Measurements from ENCODE around the gene RAD50. TPM values are rescaled to one million over a fixed set of nuclear protein-coding genes. Genes with fewer than 3 reads are reported as not detected.
A peak's percentile ranks its signal among the peaks of the same experiment; 100 is the strongest.

Gene RAD50
- total RNA-seq, 5 donors from 2014 or later (not counting 1 experiment from before 2014, with no cell fraction given): 19.7 to 33.7 (median 28.5) TPM

DNA sequence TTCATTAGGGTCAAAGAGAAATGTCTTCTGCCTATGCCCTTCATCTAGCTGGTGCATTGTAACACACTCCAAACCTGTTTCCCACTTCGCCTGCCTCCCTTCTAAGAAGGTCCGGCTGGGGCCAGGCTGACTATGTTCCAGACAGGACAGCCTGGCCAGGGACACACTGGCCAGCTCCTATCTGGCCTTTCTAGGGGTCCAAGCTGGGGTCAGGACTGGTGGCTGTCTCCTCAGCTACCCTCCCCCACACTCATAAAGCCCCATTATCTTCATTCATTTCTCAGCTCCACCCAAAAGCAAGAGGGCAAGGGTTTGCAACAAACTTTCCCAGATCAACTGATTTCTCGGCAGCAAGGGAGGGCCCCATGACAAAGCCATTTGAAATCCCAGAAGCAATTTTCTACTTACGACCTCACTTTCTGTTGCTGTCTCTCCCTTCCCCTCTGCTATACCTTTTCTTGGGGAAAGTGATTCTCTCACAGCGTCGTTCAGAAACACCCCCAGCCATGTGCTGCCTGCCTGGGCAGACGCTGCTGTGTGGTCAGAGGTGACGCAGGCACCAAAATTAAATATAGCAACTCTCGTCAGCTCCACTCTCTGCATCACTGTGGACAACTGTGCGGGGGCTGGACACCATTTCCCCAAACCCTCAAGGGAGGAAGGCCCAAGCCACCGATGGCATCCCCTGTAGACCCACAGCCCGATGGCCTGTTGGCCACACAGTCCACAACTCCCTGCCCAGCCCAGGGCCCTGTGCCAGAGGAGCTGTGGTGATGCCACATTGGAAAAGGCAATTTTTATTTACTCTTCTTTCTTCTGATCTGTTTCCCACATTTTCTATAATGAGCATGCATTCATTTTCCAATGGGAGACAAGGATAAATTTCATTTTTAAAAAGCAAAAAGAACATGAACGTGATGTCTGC lies 107.3 kb downstream of the RAD50 start:
- POLR2A ChIA-PET: interaction anchor here in 1 of 2 donors (0.6 kb wide), 1 partner anchor 584 kb away, joined by 3 read pairs; no protein-coding TSS in a partner anchor
- 70% methylated on average over 11 of the region's 13 CpGs for WGBS (ENCODE audit: insufficient coverage)
- Histone ChIP-seq H3K4me3 (ENCODE audit: control insufficient read depth in 1 of 2, extremely low read depth in 1 of 2, low read length in 1 of 2) (no peak overlapping the region), H3K27ac (ENCODE audit: low read length) (peak overlapping the region; percentile 85), H3K4me1 (ENCODE audit: control insufficient read depth in 1 of 2, extremely low read depth in 1 of 2, insufficient read depth in 2 of 2, low read length in 2 of 2) (peaks cover 0 to 27% of the 10 kb centered on the region in 2 experiments), H3K9me3 (no peaks in the 10 kb centered on the region), H3K36me3 (ENCODE audit: control insufficient read depth in 2 of 2, extremely low read depth in 1 of 2, insufficient read depth in 1 of 2, low read length in 1 of 2) (no peaks in the 10 kb centered on the region), H3K27me3 (replicated peaks in 1 of 2; ENCODE audit: control insufficient read depth in 2 of 2, extremely low read depth in 1 of 2, insufficient read depth in 2 of 2, low read length in 1 of 2) (peaks cover 0 to 11% of the 10 kb centered on the region in 2 experiments)
- Mint-ChIP-seq H3K9me3 (no peaks in the 10 kb centered on the region), H3K27ac (peak overlapping the region; percentile 43 to 58), H3K4me1 (peaks cover 15 to 27% (median 18%) of the 10 kb centered on the region in 3 donors), H3K36me3 (no peaks in the 10 kb centered on the region), H3K4me3 (no peak overlapping the region), H3K27me3 (peaks cover 0 to 5% of the 10 kb centered on the region in 2 donors)
- CTCF ChIA-PET: no interaction called here
- ATAC-seq (replicated peaks in 1 of 4): peak in 1 of 4 experiments; percentile 64
- DNase-seq: peak in 10 of 35 experiments; percentile 9 to 55 (median 32)

DNA sequence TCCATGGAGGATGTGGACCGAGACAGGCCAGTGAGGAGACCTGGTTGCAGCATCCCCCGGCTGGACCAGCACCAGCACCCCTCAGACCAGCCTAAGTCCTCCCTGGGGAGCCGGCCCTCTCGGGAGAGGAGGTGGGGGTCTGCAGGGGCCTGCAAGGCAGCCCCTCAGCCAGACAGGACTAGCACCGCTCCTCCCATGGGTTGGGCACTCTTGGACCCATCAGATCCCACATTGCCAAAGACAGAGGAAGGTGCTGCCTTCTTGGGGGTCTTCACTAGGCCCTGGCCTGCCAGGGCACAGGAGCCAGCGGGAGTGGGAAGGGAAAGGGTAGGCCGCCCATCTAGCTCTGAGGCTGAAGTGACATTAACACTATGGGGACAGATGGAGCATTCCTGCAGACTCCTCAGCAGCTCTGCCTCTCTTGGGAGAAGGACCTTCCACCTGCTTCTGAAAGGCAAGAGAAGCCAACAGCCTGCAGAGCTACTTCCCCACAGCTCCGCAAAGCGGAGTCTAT lies 108.0 kb downstream of the RAD50 start:
- no peak overlapping the region for H3K4me3 Mint-ChIP-seq
- H3K4me3 ChIP-seq (ENCODE audit: control insufficient read depth in 1 of 2, extremely low read depth in 1 of 2, low read length in 1 of 2): no peak overlapping the region
- peak overlapping the region; percentile 85 for H3K27ac ChIP-seq (ENCODE audit: low read length)
- 90% methylated on average over 5 of the region's 9 CpGs for WGBS (ENCODE audit: insufficient coverage)
- H3K4me1 ChIP-seq (ENCODE audit: control insufficient read depth in 1 of 2, extremely low read depth in 1 of 2, insufficient read depth in 2 of 2, low read length in 2 of 2): peaks cover 0 to 27% of the 10 kb centered on the region in 2 experiments
- no peaks in the 10 kb centered on the region for H3K9me3 ChIP-seq
- no peak for ATAC-seq (replicated peaks in 1 of 4)
- ChIA-PET POLR2A (no interaction called here), CTCF (no interaction called here)
- no peaks in the 10 kb centered on the region for H3K36me3 Mint-ChIP-seq
- DNase-seq: no peak
- H3K9me3 Mint-ChIP-seq: no peaks in the 10 kb centered on the region
- peaks cover 0 to 3% of the 10 kb centered on the region in 2 donors for H3K27me3 Mint-ChIP-seq
- peaks cover 0 to 10% of the 10 kb centered on the region in 2 experiments for H3K27me3 ChIP-seq (replicated peaks in 1 of 2; ENCODE audit: control insufficient read depth in 2 of 2, extremely low read depth in 1 of 2, insufficient read depth in 2 of 2, low read length in 1 of 2)
- peaks cover 15 to 27% (median 18%) of the 10 kb centered on the region in 3 donors for H3K4me1 Mint-ChIP-seq
- H3K27ac Mint-ChIP-seq: peak overlapping the region in 1 of 2 donors; percentile 23
- no peaks in the 10 kb centered on the region for H3K36me3 ChIP-seq (ENCODE audit: control insufficient read depth in 2 of 2, extremely low read depth in 1 of 2, insufficient read depth in 1 of 2, low read length in 1 of 2)

DNA sequence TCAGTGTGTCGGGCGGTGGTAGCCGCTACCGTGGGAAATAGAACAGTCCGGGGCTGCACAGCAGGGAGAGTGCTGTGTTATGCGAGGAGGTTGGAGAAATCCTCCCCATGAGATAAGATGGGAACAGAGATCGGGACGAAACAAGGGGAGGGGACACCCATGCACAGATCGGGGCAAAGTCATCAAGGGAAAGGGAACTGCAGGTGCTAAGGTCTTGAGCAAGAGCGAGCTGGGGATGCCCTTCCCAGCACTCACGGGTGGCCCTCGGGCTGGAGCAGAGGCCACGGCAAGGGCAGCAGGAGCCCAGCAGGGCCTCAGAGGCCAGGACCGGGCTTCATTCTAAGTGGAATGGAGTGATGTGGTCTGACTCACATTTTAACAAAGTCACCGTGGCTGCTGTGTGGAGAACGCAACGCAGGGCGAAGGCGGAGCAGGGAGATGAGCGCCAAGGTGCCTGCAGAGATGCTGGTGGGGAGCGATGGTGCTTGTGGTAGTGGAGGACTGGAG lies 108.8 kb downstream of the RAD50 start:
- ChIA-PET CTCF (no interaction called here), POLR2A (no interaction called here)
- H3K36me3 ChIP-seq (ENCODE audit: control insufficient read depth in 2 of 2, extremely low read depth in 1 of 2, insufficient read depth in 1 of 2, low read length in 1 of 2): no peaks in the 10 kb centered on the region
- no peak overlapping the region for H3K27ac ChIP-seq (ENCODE audit: low read length)
- ATAC-seq (replicated peaks in 1 of 4) (no peak), DNase-seq (no peak)
- peaks cover 15 to 25% (median 18%) of the 10 kb centered on the region in 3 donors for H3K4me1 Mint-ChIP-seq
- H3K4me3 Mint-ChIP-seq: no peak overlapping the region
- no peaks in the 10 kb centered on the region for H3K9me3 ChIP-seq
- H3K27me3 ChIP-seq (replicated peaks in 1 of 2; ENCODE audit: control insufficient read depth in 2 of 2, extremely low read depth in 1 of 2, insufficient read depth in 2 of 2, low read length in 1 of 2): peaks cover 0 to 7% of the 10 kb centered on the region in 2 experiments
- WGBS (ENCODE audit: insufficient coverage): 98% methylated on average over 18 of the region's 21 CpGs
- H3K4me3 ChIP-seq (ENCODE audit: control insufficient read depth in 1 of 2, extremely low read depth in 1 of 2, low read length in 1 of 2): no peak overlapping the region
- no peaks in the 10 kb centered on the region for H3K9me3 Mint-ChIP-seq
- H3K36me3 Mint-ChIP-seq: no peaks in the 10 kb centered on the region
- peaks cover 0 to 27% of the 10 kb centered on the region in 2 experiments for H3K4me1 ChIP-seq (ENCODE audit: control insufficient read depth in 1 of 2, extremely low read depth in 1 of 2, insufficient read depth in 2 of 2, low read length in 2 of 2)
- H3K27ac Mint-ChIP-seq: no peak overlapping the region
- H3K27me3 Mint-ChIP-seq: peaks cover 0 to 3% of the 10 kb centered on the region in 2 donors

DNA sequence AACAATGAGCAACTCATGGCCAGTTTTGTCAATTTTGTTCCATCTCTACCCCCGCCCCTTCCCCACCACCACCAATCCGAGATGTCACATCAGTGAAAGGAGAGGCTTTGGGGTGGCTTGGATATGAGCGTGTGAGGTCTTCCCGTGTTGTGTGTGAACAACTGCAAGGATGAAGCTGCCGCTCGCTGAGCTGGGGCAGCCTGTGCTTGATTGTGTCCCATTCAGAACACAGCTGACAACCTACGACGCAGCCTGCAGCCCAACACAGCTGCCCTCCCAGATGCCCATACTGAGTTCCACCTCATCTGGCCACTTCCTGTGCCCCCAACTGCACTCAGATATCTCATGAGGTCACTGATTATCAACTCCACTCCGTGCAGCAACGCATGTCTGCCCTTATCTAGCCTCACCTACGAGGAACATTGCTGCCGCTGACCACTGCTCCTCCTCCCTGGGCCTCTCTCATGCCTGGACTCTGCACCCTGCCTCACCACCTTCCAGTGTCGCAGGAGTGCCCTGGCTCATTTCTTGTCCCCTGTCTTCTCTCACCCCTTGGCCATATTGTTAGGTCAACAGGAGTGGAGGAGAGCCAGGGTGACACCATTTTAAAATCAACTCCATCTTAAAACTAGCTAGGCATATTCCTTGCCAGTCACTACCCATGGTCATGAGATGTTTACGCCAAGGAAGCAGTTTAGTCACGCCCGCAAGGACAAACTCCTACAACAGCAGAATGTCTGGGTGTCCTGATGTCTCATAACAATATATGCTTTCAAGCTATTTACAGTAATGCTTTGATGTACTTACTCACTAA lies 109.7 kb downstream of the RAD50 start:
- H3K4me3 Mint-ChIP-seq: no peak overlapping the region
- Histone ChIP-seq H3K27ac (ENCODE audit: low read length) (no peak overlapping the region), H3K4me1 (ENCODE audit: control insufficient read depth in 1 of 2, extremely low read depth in 1 of 2, insufficient read depth in 2 of 2, low read length in 2 of 2) (peaks cover 0 to 27% of the 10 kb centered on the region in 2 experiments), H3K4me3 (ENCODE audit: control insufficient read depth in 1 of 2, extremely low read depth in 1 of 2, low read length in 1 of 2) (no peak overlapping the region), H3K27me3 (replicated peaks in 1 of 2; ENCODE audit: control insufficient read depth in 2 of 2, extremely low read depth in 1 of 2, insufficient read depth in 2 of 2, low read length in 1 of 2) (peaks cover 0 to 5% of the 10 kb centered on the region in 2 experiments), H3K36me3 (ENCODE audit: control insufficient read depth in 2 of 2, extremely low read depth in 1 of 2, insufficient read depth in 1 of 2, low read length in 1 of 2) (no peaks in the 10 kb centered on the region), H3K9me3 (no peaks in the 10 kb centered on the region)
- WGBS (ENCODE audit: insufficient coverage): 94% methylated on average over 11 of the region's 16 CpGs
- no peak overlapping the region for H3K27ac Mint-ChIP-seq
- CTCF ChIA-PET: no interaction called here
- ATAC-seq (replicated peaks in 1 of 4) (no peak), DNase-seq (peak in 3 of 35 experiments; percentile 15 to 23 (median 18))
- H3K36me3 Mint-ChIP-seq: no peaks in the 10 kb centered on the region
- H3K27me3 Mint-ChIP-seq: peaks cover 0 to 3% of the 10 kb centered on the region in 2 donors
- no peaks in the 10 kb centered on the region for H3K9me3 Mint-ChIP-seq
- H3K4me1 Mint-ChIP-seq: peaks cover 15 to 21% (median 18%) of the 10 kb centered on the region in 3 donors
- POLR2A ChIA-PET: no interaction called here

DNA sequence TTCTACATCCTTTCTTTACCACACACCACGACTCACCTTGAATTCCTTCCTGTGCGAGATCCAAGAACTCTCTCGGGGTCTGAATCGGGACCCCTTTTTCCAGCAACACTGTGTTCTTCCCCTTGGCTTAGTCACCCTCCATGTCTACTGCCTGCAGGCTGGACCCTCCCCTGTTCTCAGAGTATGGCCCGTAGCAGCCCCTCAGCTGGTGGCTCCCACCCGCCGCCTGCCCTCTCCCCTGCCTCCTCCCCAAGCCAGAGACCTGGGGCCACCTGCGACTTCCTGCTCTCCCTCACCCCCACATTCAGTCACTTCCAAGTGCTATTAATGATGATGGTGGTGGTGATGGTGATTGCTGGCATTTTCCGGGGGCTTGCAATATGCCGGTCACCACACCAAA lies 110.5 kb downstream of the RAD50 start:
- ChIA-PET POLR2A (no interaction called here), CTCF (no interaction called here)
- no peak overlapping the region for H3K4me3 Mint-ChIP-seq
- WGBS (ENCODE audit: insufficient coverage): 65% methylated on average over 4 of the region's 10 CpGs
- ATAC-seq (replicated peaks in 1 of 4) (no peak), DNase-seq (no peak)
- H3K9me3 ChIP-seq: no peaks in the 10 kb centered on the region
- H3K4me3 ChIP-seq (ENCODE audit: control insufficient read depth in 1 of 2, extremely low read depth in 1 of 2, low read length in 1 of 2): no peak overlapping the region
- H3K4me1 ChIP-seq (ENCODE audit: control insufficient read depth in 1 of 2, extremely low read depth in 1 of 2, insufficient read depth in 2 of 2, low read length in 2 of 2): peaks cover 0 to 27% of the 10 kb centered on the region in 2 experiments
- peaks cover 15 to 19% (median 18%) of the 10 kb centered on the region in 3 donors for H3K4me1 Mint-ChIP-seq
- no peaks in the 10 kb centered on the region for H3K9me3 Mint-ChIP-seq
- H3K27ac ChIP-seq (ENCODE audit: low read length): no peak overlapping the region
- peaks cover 0 to 5% of the 10 kb centered on the region in 2 experiments for H3K27me3 ChIP-seq (replicated peaks in 1 of 2; ENCODE audit: control insufficient read depth in 2 of 2, extremely low read depth in 1 of 2, insufficient read depth in 2 of 2, low read length in 1 of 2)
- H3K27me3 Mint-ChIP-seq: peaks cover 0 to 3% of the 10 kb centered on the region in 2 donors
- no peaks in the 10 kb centered on the region for H3K36me3 ChIP-seq (ENCODE audit: control insufficient read depth in 2 of 2, extremely low read depth in 1 of 2, insufficient read depth in 1 of 2, low read length in 1 of 2)
- no peaks in the 10 kb centered on the region for H3K36me3 Mint-ChIP-seq
- H3K27ac Mint-ChIP-seq: no peak overlapping the region

Data from T-cell (primary cell).